OCI-LY7 (cell line): ENCODE data around the gene CIART. TPM values are rescaled to one million over a fixed set of nuclear protein-coding genes. Genes with fewer than 3 reads are reported as not detected.
A peak's percentile ranks its signal among the peaks of the same experiment; 100 is the strongest.

Experiments used
- BruUV-seq: library from RNA; stranded (reverse); fragments of 400-500 nt; replicated peaks from 2 replicates; lab custom pipeline; 2021; lab: Mats Ljungman, UMichigan
- CTCF ChIA-PET: fragments of 300-600 bp; sonication (Branson Sonifier 250); formaldehyde crosslinking; loops from one replicate; lab custom pipeline; 2022; ENCODE audit warnings: antibody characterized with exemption; ENCODE audit not compliant: unreplicated experiment; lab: Charles Lee
- POLR2A ChIA-PET: fragments of 300-600 bp; sonication (Branson Sonifier 250); formaldehyde crosslinking; loops from one replicate; lab custom pipeline; 2022; ENCODE audit warnings: antibody characterized with exemption; lab: Charles Lee
- DNase-seq: peaks from one replicate; pipeline ENCODE4 v3.0.0-alpha.2; 2015; ENCODE audit warnings: low spot score
- H2AFZ ChIP-seq: fragments of 200-600 bp; sonication (generic), shearing (Covaris generic); 2 replicates; pipeline ENCODE4 v1.6.1; 2014; ENCODE audit warnings: mild to moderate bottlenecking, antibody characterized with exemption, low read length, moderate library complexity
- H3K27ac ChIP-seq: fragments of 200-600 bp; sonication (generic); 2 replicates; pipeline ENCODE4 v1.5.1; 2014; ENCODE audit warnings: mixed run types, low read depth, mild to moderate bottlenecking, moderate library complexity, low read length, inconsistent platforms; ENCODE audit not compliant: poor library complexity, severe bottlenecking
- H3K36me3 ChIP-seq: fragments of 200-600 bp; sonication (generic); 2 replicates; pipeline ENCODE4 v1.6.1; 2014; ENCODE audit warnings: mild to moderate bottlenecking, antibody characterized with exemption, low read length, moderate library complexity, mixed read lengths; ENCODE audit not compliant: insufficient read depth
- H3K4me1 ChIP-seq: fragments of 200-600 bp; sonication (generic); 2 replicates; pipeline ENCODE4 v1.5.1; 2014; ENCODE audit warnings: mild to moderate bottlenecking, low read length; ENCODE audit not compliant: insufficient read depth, poor library complexity, severe bottlenecking
- H3K4me2 ChIP-seq: fragments of 200-600 bp; sonication (generic); 2 replicates; pipeline ENCODE4 v1.6.1; 2014; ENCODE audit warnings: mild to moderate bottlenecking, low read length
- H3K4me3 ChIP-seq: fragments of 200-600 bp; sonication (generic); 2 replicates; pipeline ENCODE4 v1.5.1; 2014; ENCODE audit warnings: mild to moderate bottlenecking, low read depth, low read length; ENCODE audit not compliant: poor library complexity, severe bottlenecking
- H3K79me2 ChIP-seq: fragments of 200-600 bp; sonication (generic); 2 replicates; pipeline ENCODE4 v1.6.1; 2016; ENCODE audit warnings: low read depth, mild to moderate bottlenecking, low read length, moderate library complexity, mixed read lengths; ENCODE audit not compliant: insufficient read depth
- H3K9me2 ChIP-seq: fragments of 200-600 bp; sonication (generic); 2 replicates; pipeline ENCODE4 v1.6.1; 2016; ENCODE audit warnings: mild to moderate bottlenecking, low read length, mixed read lengths; ENCODE audit not compliant: insufficient read depth
- H3K9me3 ChIP-seq: fragments of 200-600 bp; sonication (generic); 2 replicates; pipeline ENCODE4 v1.6.1; 2014; ENCODE audit warnings: mild to moderate bottlenecking, mixed run types, low read length, mixed read lengths
- H4K20me1 ChIP-seq: fragments of 200-600 bp; sonication (generic); 2 replicates; pipeline ENCODE4 v1.6.1; 2014; ENCODE audit warnings: mild to moderate bottlenecking, antibody characterized with exemption, low read length, moderate library complexity, mixed read lengths; ENCODE audit not compliant: insufficient read depth
- CTCF ChIP-seq: fragments of 200-600 bp; sonication (generic); conservative IDR thresholded peaks from 2 replicates; pipeline ENCODE4 v1.5.1; 2014; ENCODE audit warnings: mild to moderate bottlenecking, antibody characterized with exemption, low read length, moderate library complexity, mixed read lengths
- EZH2phosphoT487 ChIP-seq: fragments of 200-600 bp; sonication (generic); IDR thresholded peaks from 2 replicates; pipeline ENCODE4 v1.6.1; 2018; ENCODE audit warnings: low read depth, borderline replicate concordance, mild to moderate bottlenecking, mixed run types, antibody characterized with exemption, low read length, moderate library complexity, mixed read lengths
- intact Hi-C: fragments of 100-400 bp; cut with micrococcal nuclease; formaldehyde crosslinking; loops from one replicate; pipeline ENCODE4 v1.10.0; 2022; ENCODE audit not compliant: unreplicated experiment
- total RNA-seq, 2 experiments: library from RNA; depleted of rRNA in 1 of 2; stranded (reverse); fragments of >200 nt in 1 of 2; shearing (Covaris generic) in 1 of 2; gene quantifications; 2 replicates each; pipeline ENCODE4 v1.2.3, GENCODE V29; 2014 to 2022

The CIART gene
- total RNA-seq, 2 experiments from 2014 or later, result 0.68 TPM; not detected in 1

GRCh38 chr1:150268340-150268704, 14.0 kb upstream of the CIART start:
- POLR2A ChIA-PET, result interaction anchor here (0.7 to 1.1 kb wide), 2 partner anchors 8 to 34 kb away, joined by 3 read pairs; no protein-coding TSS in a partner anchor
- 0 out of 2 replicates have a peak, but pooled peaks cover 5% of the 10 kb centered on the region for H3K9me3 ChIP-seq
- H3K9me2 ChIP-seq, result no peaks in the 10 kb centered on the region
- peaks cover 21% of the 10 kb centered on the region for H3K4me1 ChIP-seq
- peaks cover 20% of the 10 kb centered on the region for H3K79me2 ChIP-seq
- intact Hi-C loops, result no loop called here
- H4K20me1 ChIP-seq, result no peaks in the 10 kb centered on the region
- BruUV-seq, result no TSS peak
- peak; percentile 50 for DNase-seq
- H3K4me3 ChIP-seq, result peak overlapping the region; percentile 82
- CTCF ChIA-PET, result interaction anchor here (0.6 kb wide), 1 partner anchor 14 kb away, joined by 3 read pairs; the partner anchor contains the start of gene CIART
- peak overlapping the region; percentile 52 for H3K27ac ChIP-seq
- peak overlapping the region; percentile 99; the same call in 1 of the 2 replicates for H2AFZ ChIP-seq
- TF ChIP-seq EZH2phosphoT487 (no peak), CTCF (no peak)
- peak overlapping the region; percentile 99 for H3K4me2 ChIP-seq
- H3K36me3 ChIP-seq, result peaks cover 32% of the 10 kb centered on the region

DNA sequence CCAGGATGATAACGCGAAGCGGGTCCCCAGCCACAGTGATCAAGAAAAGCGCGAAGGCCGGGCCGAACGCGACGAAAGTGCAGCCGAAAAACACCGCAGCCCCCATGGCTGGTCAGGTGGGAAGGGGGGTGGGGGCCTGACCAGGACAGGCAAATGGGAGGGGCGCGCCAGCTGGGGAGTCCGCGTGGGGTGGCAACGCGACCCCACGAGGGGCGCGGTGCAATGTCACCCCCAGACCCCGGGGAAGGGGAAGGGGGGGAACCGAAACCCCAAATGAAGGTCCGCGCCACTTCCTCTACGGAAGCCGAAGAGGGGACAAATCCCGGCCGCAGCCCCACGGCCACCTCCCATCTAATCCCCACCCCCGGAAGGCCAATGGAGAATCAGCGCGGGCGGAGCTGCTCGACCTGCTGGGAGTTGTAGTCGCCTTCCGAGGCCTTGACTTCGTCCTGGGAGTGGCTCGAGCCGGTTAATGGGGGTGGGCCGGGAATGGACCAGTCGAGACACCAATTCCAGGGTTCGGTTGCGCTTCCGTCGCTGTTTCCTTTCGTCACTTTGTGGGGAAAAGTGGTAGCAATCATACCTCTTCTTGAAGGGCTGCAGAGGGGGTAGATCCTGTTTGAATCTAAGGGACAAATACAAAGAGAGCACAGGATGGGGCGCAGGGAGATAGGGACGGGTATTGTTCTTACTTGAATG, 13.5 kb upstream of the CIART start, which contains the start of gene APH1A:
Gene APH1A (minus strand): TSS at position 312 of the 699 bp plus-strand sequence. CDS start 206 bp downstream, at position 106.
- TF ChIP-seq CTCF (no peak), EZH2phosphoT487 (no peak)
- Histone ChIP-seq H3K9me2 (no peaks in the 10 kb centered on the region), H3K4me2 (peak within 1 kb of the TSS; percentile 99), H3K9me3 (0 out of 2 replicates have a peak, but pooled peaks cover 5% of the 10 kb centered on the region), H3K4me1 (peaks cover 19% of the 10 kb centered on the region), H2AFZ (peak within 1 kb of the TSS; percentile 99), H3K36me3 (peaks cover 32% of the 10 kb centered on the region), H4K20me1 (no peaks in the 10 kb centered on the region), H3K27ac (peak within 1 kb of the TSS; percentile 52), H3K4me3 (peak within 1 kb of the TSS; percentile 82), H3K79me2 (peaks cover 20% of the 10 kb centered on the region)
- no TSS peak for BruUV-seq
- ChIA-PET POLR2A (interaction anchor here (0.5 to 1.6 kb wide), 7 partner anchors 8 to 701 kb away, joined by 3 to 5 read pairs (median 3); no protein-coding TSS in a partner anchor), CTCF (interaction anchor here (0.6 kb wide), 1 partner anchor 14 kb away, joined by 3 read pairs; the partner anchor contains the start of gene CIART)
- DNase-seq, result peak; percentile 96
- intact Hi-C loops, result loop anchor here (1.0 kb wide), 2 partner anchors 24 to 33 kb away; partner anchors contain the start of genes ANP32E and MRPS21
